ENCODE results near the gene TTLL1. TPM values are rescaled to one million over a fixed set of nuclear protein-coding genes. Genes with fewer than 3 reads are reported as not detected.
A peak's percentile ranks its signal among the peaks of the same experiment; 100 is the strongest.

The TTLL1 gene
- total RNA-seq, 1 experiment from 2014 or later = 5.5 TPM

GRCh38 chr22:43006016-43006505 is 83.1 kb downstream of the TTLL1 start (continued):
- no peak for TF ChIP-seq ZNF425 (CRISPR knock-in tag; conservative IDR thresholded peaks at IDR 0.05)
- no peak for TF ChIP-seq ZNF396 (CRISPR knock-in tag; IDR thresholded peaks at IDR 0.05; ENCODE audit: borderline replicate concordance)
- no peak for TF ChIP-seq TP53 (CRISPR knock-in tag; IDR thresholded peaks at IDR 0.05)
- TF ChIP-seq ZNF532 (CRISPR knock-in tag; IDR thresholded peaks at IDR 0.05; ENCODE audit: borderline replicate concordance) = no peak
- no peak for TF ChIP-seq ZNF138 (CRISPR knock-in tag; conservative IDR thresholded peaks at IDR 0.05)

GRCh38 chr22:43005106-43005505 is 84.1 kb downstream of the TTLL1 start:
- no peaks in the 10 kb centered on the region for H3K27me3 Mint-ChIP-seq (ENCODE audit: low read depth)
- POLR2A ChIA-PET = interaction anchor here (2.6 kb wide), 1 partner anchor 10 kb away, joined by 12 read pairs; the partner anchor contains the start of gene PACSIN2
- peaks cover 5% of the 10 kb centered on the region for H3K36me3 Mint-ChIP-seq
- H3K4me3 Mint-ChIP-seq = no peak overlapping the region
- TF ChIP-seq MXD4 (CRISPR knock-in tag; IDR thresholded peaks at IDR 0.05; ENCODE audit: borderline replicate concordance) = no peak
- TF ChIP-seq ARID4B (CRISPR knock-in tag; IDR thresholded peaks at IDR 0.05; ENCODE audit: borderline replicate concordance) = no peak
- no peak for TF ChIP-seq NR1H2 (CRISPR knock-in tag; IDR thresholded peaks at IDR 0.05)
- no peak for TF ChIP-seq ESRRA (CRISPR knock-in tag; IDR thresholded peaks at IDR 0.05; ENCODE audit: borderline replicate concordance)
- no peak for TF ChIP-seq ZNF512 (CRISPR knock-in tag; IDR thresholded peaks at IDR 0.05; ENCODE audit: borderline replicate concordance)
- no peak for TF ChIP-seq FOXK1 (CRISPR knock-in tag; IDR thresholded peaks at IDR 0.05)
- no peak for TF ChIP-seq JAZF1 (CRISPR knock-in tag; IDR thresholded peaks at IDR 0.05)
- TF ChIP-seq E2F4 (CRISPR knock-in tag; IDR thresholded peaks at IDR 0.05; ENCODE audit: borderline replicate concordance, low read depth) = no peak
- H3K4me1 Mint-ChIP-seq = peaks cover 77% of the 10 kb centered on the region
- ATAC-seq (no peak), DNase-seq (ENCODE audit: low spot score) (no peak)
- peak overlapping the region; percentile 67 for H3K27ac Mint-ChIP-seq
- H3K9me3 Mint-ChIP-seq = peaks cover 4% of the 10 kb centered on the region
- CTCF ChIA-PET = interaction anchor here (1.1 to 1.8 kb wide), 2 partner anchors 14 to 55 kb away, joined by 3 to 4 read pairs; no protein-coding TSS in a partner anchor
